LHCN-M2 (cell line): Measurements from ENCODE around the gene AGAP3. TPM values are rescaled to one million over a fixed set of nuclear protein-coding genes. Genes with fewer than 3 reads are reported as not detected.
A peak's percentile ranks its signal among the peaks of the same experiment; 100 is the strongest.

Experiments used
- DNase-seq: peaks from one replicate; pipeline ENCODE4 v3.0.0-alpha.2; 2012; ENCODE audit warnings: low read depth
- total RNA-seq: library from RNA; depleted of rRNA; stranded (reverse); fragments of >200 nt; gene quantifications from 2 replicates; pipeline ENCODE4 v1.2.3, GENCODE V29; 2014

The AGAP3 gene
- total RNA-seq, 1 experiment from 2014 or later, result 53.4 TPM

- no peak for DNase-seq
Measured at GRCh38 chr7:151088019-151088855, 2.0 kb downstream of the AGAP3 start.

- DNase-seq, result peak; percentile 43
Measured at GRCh38 chr7:151088856-151089699, 2.8 kb downstream of the AGAP3 start.

- DNase-seq, result no peak
Measured at GRCh38 chr7:151089893-151090730, 3.8 kb downstream of the AGAP3 start.

- no peak for DNase-seq
Measured at GRCh38 chr7:151091003-151091402, 4.7 kb downstream of the AGAP3 start.

- no peak for DNase-seq
Measured at GRCh38 chr7:151091431-151091830, 5.2 kb downstream of the AGAP3 start.

GRCh38 chr7:151091988-151092387 lies 5.7 kb downstream of the AGAP3 start:
- no peak for DNase-seq

- no peak for DNase-seq
Measured at GRCh38 chr7:151093748-151094147, 7.5 kb downstream of the AGAP3 start.

- no peak for DNase-seq
Measured at GRCh38 chr7:151094675-151095074, 8.4 kb downstream of the AGAP3 start.

GRCh38 chr7:151095123-151095797 lies 9.0 kb downstream of the AGAP3 start:
- DNase-seq, result no peak

- DNase-seq, result peak; percentile 85
Measured at GRCh38 chr7:151095828-151096475, 9.7 kb downstream of the AGAP3 start.

GRCh38 chr7:151099486-151100211 lies 13.4 kb downstream of the AGAP3 start:
- DNase-seq, result peak; percentile 57

- no peak for DNase-seq
Measured at GRCh38 chr7:151100921-151101320, 14.6 kb downstream of the AGAP3 start.

GRCh38 chr7:151101621-151102396 lies 15.5 kb downstream of the AGAP3 start:
- no peak for DNase-seq

- no peak for DNase-seq
Measured at GRCh38 chr7:151102991-151103390, 16.7 kb downstream of the AGAP3 start.

GRCh38 chr7:151103973-151104372 lies 17.7 kb downstream of the AGAP3 start:
- DNase-seq, result no peak

- peak; percentile 85 for DNase-seq
Measured at GRCh38 chr7:151104411-151105235, 18.3 kb downstream of the AGAP3 start.

GRCh38 chr7:151107882-151108281 lies 21.6 kb downstream of the AGAP3 start:
- no peak for DNase-seq
